Inflammatory macrophage treated with lipopolysaccharide for 1 hour (primary cell): Measurements from ENCODE around the gene CTTNBP2NL.
A peak's percentile ranks its signal among the peaks of the same experiment; 100 is the strongest.
"Not testable (repeated sequence)": the region's sequence is repeated elsewhere in the genome, so short reads cannot be mapped to it uniquely, and the experiment has no call there.

Source experiments
- DNase-seq, 2 donors: peaks; one replicate each; pipeline ENCODE4 v3.0.0-alpha.2; 2020 to 2022

The CTTNBP2NL gene

DNA sequence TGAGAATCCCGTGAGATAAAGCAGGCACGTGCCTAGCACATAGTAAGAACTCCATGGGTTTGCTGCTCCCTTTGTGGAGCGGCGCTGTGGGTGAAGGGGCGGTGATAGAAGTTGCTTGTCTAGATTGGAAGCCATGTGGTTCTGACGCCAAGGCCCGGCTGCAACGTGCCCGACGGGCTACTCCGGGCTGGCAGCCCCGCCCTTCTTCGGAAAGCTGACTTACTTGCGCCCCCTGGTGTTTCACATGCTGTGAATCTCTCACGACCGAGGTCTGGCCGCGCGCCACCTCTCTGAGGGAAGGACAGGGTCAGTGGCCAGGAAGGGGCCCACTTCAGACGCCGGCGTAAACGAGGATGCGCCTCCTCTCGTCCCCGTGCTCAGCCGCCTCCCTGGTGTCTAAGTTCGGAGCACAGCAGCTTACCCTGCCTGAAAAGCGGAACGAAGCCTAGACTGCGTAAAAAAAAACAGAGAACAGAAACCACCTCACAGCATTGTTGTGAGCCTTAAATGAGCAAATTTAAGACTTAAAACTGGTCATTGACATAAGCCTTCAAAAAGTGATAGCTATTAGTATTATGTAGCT lies 70.2 kb downstream of the CTTNBP2NL start:
- DNase-seq: peak; percentile 95 to 98

DNA sequence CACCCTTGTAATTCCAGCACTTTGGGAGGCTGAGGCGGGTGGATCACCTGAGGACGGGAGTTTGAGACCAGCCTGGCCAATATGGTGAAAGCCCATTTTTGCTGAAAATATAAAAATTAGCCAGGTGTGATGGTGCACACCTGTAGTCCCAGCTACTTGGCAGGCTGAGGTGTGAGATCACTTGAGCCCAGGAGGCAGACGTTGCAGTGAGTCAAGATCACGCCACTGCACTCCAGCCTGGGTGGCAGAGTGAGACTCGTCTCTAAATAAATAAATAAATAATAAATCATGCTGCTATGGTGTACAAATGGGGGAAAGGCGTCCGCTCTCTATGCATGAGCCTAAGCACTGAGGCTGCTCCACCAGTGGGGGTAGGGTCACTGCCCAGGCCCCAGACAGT lies 74.3 kb downstream of the CTTNBP2NL start:
- not testable (repeated sequence) for DNase-seq

DNA sequence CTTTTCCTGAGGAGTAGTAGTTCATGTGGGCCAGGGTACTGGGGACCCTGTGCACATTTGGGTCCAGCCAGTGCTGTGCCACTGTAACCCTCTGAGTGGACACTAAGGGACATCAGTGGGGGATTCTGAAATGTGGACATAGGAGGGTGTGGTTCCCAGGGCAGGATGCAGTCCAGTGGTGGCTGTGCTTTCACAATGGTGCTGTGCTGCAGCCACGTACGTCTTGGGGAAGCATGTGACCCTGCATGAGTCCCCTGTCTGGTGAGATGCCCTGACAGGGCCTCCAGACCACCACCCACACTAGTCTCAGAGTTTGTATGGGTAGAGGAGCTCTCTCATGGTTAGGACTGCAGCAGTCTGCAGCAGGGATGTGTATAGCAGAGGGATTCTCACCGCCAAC lies 75.0 kb downstream of the CTTNBP2NL start:
- DNase-seq: peak; percentile 72 to 87

- no peak for DNase-seq
Measured at GRCh38 chr1:112472142-112472541, 76.1 kb downstream of the CTTNBP2NL start.

DNA sequence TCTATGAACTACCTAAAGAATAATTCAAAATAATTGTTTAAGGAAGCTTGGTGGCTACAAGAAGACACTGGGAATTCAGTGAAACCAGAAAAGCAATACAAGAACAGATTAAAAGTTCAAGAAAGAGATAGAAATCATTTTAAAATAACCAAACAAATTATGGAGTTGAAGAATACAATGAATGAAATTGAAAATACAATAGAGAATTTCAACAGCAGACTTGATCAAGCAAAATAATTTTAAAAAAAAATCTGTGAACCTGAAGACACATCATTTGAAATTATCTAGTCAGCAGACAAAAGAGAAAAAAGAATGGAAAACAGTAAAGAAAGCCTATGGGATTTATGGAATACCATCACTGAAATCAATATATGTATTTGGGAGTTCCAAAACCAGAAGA lies 81.5 kb downstream of the CTTNBP2NL start:
- DNase-seq: no peak

GRCh38 chr1:112478314-112478713 lies 82.3 kb downstream of the CTTNBP2NL start:
- DNase-seq: no peak

GRCh38 chr1:112486063-112486462 lies 90.0 kb downstream of the CTTNBP2NL start:
- DNase-seq: not testable (repeated sequence)

GRCh38 chr1:112487686-112488085 lies 91.7 kb downstream of the CTTNBP2NL start:
- not testable (repeated sequence) for DNase-seq

- no peak for DNase-seq
Measured at GRCh38 chr1:112488141-112488540, 92.1 kb downstream of the CTTNBP2NL start.

DNA sequence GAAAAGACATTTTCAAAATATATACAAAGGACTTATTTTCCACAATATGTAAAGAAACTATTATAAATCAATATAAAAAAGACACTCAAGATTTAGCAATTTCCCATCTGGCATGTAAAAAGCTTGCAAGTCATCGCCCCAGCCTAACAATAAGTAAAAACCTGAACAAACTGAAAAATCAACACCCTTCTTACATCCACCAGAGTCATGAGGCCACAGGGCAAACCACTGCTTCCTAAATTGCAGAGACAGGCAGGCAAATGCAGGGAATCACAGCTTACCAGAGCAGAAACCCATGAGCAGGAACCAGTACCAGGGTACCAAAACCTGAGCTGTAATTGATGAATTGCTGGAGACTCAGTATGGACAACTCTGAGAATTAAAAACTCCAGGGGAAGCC lies 96.1 kb downstream of the CTTNBP2NL start:
- no peak for DNase-seq

DNA sequence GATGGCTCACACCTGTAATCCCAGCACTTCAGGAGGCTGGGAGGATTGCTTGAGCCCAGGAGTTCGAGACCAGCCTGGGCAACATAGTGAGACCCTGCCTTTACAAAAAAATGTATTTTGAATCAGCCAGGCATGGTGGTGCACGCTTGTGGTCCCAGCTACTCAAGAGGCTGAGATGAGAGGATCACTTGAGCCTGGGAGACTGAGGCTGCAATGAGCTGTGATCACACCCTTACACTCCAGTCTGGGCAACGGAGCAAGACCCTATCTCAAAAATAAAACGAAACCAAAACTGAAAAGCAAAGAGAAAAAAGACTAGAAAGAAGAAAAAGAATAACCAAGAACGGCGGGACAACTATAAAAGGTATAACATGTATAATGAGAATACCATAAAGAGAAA lies 97.3 kb downstream of the CTTNBP2NL start:
- DNase-seq: no peak

DNA sequence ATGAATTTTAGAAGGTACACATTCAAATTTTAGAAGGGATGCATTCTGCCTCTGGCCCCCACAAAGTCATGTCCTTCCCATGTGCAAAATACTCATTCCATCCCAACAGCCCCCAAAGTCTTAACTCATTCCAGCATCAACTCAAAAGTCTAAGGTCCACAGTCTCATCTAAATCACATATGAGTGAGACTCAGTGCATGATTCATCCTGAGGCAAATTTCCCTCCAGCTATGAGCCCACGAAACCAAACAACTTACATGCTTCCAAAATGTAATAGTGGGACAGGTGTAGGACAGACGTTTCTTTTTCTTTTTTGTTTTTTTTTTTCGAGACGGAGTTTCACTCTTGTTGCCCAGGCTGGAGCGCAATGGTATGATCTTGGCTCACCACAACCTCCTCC lies 100.3 kb downstream of the CTTNBP2NL start:
- DNase-seq: no peak

- DNase-seq: peak; percentile 66 to 73
Measured at GRCh38 chr1:112501810-112502641, 106.0 kb downstream of the CTTNBP2NL start.

DNA sequence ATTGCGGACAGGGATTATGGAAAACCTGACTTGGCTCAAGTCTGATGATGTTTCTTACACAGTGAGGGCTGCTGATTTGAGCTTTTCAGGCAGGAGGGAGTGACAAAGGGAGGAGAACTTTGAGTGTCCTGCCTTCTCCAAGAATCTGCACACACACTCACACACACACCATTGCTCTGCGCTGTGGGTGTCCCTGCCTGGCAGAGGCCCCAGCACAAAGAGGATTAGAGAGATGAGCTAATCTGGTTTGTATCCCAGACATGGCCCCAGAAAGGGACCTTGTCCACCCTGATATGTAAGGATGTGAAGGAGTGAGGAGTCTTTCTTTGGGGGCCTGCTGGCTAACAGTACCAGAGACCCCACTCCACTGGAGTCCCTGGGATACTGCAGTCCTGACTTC lies 106.8 kb downstream of the CTTNBP2NL start:
- no peak for DNase-seq

DNA sequence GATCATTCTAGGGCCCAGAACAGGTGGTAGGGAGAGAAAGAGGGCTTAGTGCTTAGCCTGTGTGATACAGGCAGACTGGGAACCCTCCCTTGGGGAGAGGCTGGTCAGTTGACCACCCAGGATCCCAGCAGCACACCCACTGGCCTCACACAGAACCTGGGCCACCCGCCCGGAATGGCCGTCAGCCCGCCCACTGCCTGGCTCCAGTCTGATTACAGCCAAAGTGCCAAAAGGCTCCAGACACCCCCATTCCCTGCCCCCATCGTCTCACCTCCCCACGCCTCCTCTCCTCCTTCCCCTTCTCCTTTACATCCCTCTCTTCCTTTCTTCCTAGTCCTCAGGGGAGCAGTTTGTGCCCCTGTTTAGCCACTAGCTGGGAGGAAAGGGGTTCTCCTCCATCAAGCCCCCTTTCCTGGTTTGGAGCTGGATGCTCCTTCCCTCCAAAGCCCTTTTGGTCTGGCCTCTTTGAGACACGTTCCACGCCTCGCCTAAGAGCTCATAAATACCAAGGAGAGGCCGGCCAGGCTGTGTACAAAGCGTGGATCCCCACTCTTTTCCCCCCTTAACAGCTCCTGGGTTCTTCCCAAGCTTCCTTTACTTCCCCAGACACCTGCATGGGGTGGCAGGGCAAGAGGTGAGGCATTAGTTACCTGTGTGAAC lies 108.1 kb downstream of the CTTNBP2NL start:
- no peak for DNase-seq

DNA sequence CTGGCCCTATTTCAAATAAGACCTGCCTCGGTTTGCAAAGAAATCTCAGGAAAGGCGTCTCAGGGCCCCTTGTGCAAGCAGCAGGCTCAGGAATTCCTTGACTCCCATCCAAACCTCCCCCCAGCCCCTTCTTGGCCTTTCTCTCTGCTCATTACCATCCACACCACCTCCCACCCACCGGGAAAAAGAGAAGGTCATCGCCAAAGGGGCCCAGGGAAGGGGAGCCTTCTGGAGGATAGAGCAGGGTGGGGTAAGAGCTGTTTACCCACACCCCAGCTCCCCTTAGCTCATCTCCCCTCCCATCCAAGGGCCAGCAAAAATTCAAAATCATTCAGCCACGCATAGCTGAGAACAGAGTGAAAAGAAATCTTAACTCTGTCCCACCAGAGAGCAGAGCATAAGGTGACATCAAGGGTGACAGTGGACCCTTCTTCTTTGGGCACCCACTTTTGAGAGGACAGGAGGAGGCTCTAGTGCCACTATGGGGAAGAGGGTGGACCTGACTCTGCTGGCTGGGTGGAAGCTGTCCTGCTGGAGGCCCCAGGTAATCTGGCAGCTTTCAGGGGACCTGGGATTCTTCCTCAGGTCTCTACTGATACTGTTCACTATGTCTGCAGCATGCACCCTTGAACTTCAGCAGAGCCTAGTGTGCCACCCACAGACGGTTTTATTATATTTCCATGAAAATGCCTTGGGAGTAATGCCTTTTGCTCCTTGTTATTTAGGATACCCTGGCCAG lies 108.8 kb downstream of the CTTNBP2NL start:
- DNase-seq: no peak

DNA sequence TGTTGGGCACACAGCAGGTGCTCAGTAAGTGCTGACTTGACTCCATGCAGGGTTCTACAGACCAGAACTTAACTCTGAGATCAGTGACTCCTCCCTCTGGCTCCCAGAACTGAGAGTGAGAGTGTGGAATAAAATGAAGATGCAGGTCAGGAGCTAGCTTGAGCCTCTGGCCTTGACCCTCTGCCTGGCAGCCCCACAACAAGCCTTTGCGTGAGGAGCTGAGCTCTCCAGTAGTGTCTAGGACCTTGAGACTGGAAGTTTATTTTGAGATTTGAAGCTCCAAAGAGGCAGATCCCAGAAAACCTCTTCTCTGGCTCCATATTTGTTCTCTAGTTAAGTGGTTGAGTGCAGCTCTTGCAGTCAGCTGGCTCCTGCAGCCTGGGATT lies 109.4 kb downstream of the CTTNBP2NL start:
- no peak for DNase-seq

GRCh38 chr1:112505878-112506277 lies 109.9 kb downstream of the CTTNBP2NL start:
- DNase-seq: no peak

DNA sequence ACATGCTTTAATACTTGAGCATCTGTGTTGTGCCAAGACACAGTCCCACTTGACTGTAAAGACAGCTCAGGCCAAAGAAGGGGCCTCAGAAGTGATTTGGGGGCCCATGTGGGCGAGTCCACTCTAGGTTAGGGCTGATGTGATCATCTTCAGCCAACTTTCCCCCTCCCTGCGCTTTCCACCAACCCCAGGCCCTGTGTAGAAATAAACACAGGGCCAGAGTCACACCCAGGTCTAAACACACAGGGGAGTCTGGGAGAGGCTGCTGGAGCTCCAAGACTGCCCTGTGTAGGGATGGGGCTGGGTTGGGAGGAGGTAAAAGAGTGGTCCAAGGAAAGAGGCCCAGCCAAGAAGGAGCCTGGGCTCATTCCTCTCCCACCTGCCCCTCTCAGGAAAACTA lies 110.3 kb downstream of the CTTNBP2NL start:
- no peak for DNase-seq

DNA sequence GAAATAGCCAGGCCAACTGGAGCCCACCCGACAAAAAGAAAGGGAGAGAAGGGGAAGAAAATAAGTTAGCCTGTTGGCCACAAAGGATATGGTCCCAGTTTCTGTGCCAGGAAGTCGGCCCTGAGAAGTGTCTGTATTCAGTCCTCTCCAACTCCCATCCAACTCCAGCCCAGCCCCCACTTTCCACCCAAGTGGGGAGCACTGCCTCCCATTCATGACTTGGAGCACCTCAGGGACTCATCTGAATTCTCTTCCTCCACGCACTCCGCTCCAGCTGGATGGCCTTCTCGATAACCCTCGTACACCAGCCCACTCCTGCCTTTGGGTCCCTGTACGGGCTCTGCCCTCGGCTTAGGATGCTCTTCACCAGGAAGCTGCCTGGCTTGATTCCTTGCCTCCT lies 110.7 kb downstream of the CTTNBP2NL start:
- DNase-seq: no peak

GRCh38 chr1:112507336-112507735 lies 111.3 kb downstream of the CTTNBP2NL start:
- no peak for DNase-seq

GRCh38 chr1:112507921-112508277 lies 111.9 kb downstream of the CTTNBP2NL start:
- DNase-seq: no peak

GRCh38 chr1:112508278-112509004 lies 112.4 kb downstream of the CTTNBP2NL start, which contains the start of gene WNT2B:
WNT2B (plus strand) TSS chr1:112508965; CDS start chr1:112509263, 298 bp downstream.
- no peak for DNase-seq
